ENCODE results near the gene CBX4. TPM values are rescaled to one million over a fixed set of nuclear protein-coding genes. Genes with fewer than 3 reads are reported as not detected.

The CBX4 gene
- total RNA-seq, 2 donors from 2014 or later: 22.8 to 24.3 TPM

DNA sequence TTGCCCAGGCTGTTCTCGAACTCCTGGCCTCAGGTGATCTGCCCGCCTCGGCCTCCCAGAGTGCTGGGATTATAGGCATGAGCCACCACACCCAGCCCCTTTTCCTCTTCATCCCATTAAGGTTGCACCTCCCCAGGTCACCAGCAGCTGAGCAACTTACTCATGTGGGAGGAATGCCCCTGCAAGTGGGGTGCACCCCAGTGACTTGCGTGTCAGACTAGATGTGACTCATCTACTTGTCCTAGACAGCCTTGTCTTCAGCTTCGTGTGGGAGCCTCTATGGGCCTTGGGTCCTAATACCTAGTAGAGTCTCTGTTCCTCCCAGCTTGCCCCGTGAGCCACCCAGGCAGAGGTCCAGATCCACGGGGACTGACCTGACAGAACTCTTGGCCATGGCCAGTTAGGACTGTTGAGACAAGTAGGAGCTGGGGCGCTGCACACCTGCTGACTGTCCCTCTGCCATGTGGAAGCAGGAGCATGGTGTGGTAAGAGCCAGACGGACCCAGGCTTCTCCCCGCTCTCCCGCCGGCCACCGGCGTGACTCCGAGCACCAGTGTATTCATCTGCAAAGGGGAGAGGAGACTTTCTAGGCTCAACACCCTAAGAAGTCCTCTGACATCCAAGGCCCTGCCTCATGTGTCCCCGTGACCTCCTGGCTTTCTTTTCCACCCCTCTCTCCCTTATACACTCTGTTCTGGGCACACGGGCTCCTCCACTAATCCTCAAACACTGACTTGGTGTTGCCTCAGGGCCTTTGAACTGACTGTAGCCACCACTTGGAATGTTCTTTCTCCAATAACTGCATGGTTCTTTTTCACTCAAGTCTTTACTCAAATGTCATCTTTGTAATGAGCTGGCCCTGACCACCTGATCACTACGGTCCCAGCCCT lies 11.6 kb upstream of the CBX4 start:
- Histone ChIP-seq H3K36me3 (no peaks in the 10 kb centered on the region), H3K4me3 (no peak overlapping the region), H3K27ac (no peak overlapping the region), H3K27me3 (no peaks in the 10 kb centered on the region), H3K4me1 (peaks cover 0 to under 1% of the 10 kb centered on the region in 2 donors), H3K9me3 (no peaks in the 10 kb centered on the region)
- TF ChIP-seq, protein P1, sequence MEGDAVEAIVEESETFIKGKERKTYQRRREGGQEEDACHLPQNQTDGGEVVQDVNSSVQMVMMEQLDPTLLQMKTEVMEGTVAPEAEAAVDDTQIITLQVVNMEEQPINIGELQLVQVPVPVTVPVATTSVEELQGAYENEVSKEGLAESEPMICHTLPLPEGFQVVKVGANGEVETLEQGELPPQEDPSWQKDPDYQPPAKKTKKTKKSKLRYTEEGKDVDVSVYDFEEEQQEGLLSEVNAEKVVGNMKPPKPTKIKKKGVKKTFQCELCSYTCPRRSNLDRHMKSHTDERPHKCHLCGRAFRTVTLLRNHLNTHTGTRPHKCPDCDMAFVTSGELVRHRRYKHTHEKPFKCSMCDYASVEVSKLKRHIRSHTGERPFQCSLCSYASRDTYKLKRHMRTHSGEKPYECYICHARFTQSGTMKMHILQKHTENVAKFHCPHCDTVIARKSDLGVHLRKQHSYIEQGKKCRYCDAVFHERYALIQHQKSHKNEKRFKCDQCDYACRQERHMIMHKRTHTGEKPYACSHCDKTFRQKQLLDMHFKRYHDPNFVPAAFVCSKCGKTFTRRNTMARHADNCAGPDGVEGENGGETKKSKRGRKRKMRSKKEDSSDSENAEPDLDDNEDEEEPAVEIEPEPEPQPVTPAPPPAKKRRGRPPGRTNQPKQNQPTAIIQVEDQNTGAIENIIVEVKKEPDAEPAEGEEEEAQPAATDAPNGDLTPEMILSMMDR (IDR thresholded peaks at IDR 0.05): no peak
- DNase-seq (ENCODE audit: low spot score): no peak

DNA sequence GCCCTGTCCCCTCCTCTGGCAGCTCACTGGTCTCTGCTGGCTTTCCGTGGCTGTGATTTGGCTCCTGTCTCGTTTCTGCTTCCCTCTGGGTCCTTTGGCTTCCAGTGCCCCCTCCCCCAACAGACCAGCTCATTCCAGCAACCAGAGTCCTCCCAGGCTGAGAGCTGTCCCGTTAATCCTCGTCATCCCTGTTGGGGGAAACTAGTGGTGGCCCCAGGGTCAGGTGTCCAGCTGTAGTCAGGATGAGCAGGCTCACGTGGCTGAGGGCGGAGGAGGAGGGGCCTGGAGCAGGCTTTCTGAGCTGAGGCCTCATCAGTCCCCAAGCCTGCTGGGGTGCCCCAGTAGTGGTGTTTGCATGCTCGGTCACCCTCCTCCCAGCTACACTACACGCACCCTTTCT lies 10.7 kb upstream of the CBX4 start:
- Histone ChIP-seq H3K4me1 (peaks cover 0 to 9% of the 10 kb centered on the region in 2 donors), H3K9me3 (no peaks in the 10 kb centered on the region), H3K27me3 (no peaks in the 10 kb centered on the region), H3K4me3 (no peak overlapping the region), H3K36me3 (no peaks in the 10 kb centered on the region), H3K27ac (no peak overlapping the region)
- no peak for DNase-seq (ENCODE audit: low spot score)
- TF ChIP-seq, protein P1 (IDR thresholded peaks at IDR 0.05): no peak

DNA sequence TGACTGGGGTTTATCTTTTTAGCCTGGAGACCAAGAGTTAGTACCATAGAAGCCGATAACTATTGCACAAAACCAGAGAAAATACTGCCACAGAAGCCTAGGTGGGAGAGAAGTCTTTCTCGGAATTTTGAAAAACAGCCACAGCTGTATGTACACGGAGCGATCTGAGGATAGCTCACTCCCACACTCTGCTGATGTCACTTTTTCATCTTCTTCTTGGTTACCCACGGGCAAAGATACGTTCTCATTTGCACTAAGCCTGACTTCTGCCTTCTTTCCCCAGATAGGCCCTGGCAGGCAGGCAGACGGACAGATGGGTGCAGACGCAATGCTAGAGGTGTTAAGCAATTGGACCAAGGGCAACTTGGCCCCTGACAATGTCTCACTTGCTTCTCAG lies 9.1 kb upstream of the CBX4 start:
- H3K36me3 ChIP-seq: no peaks in the 10 kb centered on the region
- H3K27ac ChIP-seq: no peak overlapping the region
- H3K9me3 ChIP-seq: no peaks in the 10 kb centered on the region
- H3K4me1 ChIP-seq: peaks cover 0 to 25% of the 10 kb centered on the region in 2 donors
- peaks cover 0 to under 1% of the 10 kb centered on the region in 2 donors for H3K27me3 ChIP-seq
- no peak overlapping the region for H3K4me3 ChIP-seq
- DNase-seq (ENCODE audit: low spot score): no peak
- TF ChIP-seq, protein P1 (IDR thresholded peaks at IDR 0.05): no peak

DNA sequence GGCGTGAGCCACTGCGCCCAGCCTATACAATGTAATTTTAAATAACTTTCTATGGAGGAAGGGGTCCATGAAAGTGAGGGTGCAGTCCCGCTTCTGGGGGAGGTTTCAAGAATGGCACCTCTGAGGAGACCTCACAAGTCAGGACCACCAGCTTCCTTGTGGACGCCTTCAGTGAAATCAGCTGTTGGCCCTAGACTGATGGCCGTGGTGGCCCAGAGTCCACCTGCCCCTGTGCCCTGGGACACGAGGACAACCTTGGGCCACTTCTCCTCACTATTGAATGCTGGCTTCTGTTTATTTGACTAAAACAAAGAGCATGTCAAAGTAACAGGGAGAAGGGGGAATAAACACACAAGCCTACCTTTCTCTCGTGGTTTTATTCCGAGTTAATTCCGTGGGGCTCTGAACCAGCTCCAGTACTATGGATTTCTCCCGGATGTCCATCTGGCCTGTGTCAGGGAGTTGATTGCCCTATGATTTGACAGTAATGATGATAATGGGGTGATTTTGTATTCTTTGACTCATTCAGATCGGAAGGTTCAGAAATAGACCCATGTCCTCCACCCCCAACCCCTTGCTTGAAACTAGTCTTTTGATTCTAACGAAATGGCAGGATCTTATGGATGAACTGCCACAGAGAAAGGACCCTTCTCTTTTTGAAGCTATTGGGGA lies 8.6 kb upstream of the CBX4 start:
- Histone ChIP-seq H3K9me3 (no peaks in the 10 kb centered on the region), H3K27me3 (peaks cover 3 to 6% of the 10 kb centered on the region in 2 donors), H3K4me3 (no peak overlapping the region), H3K4me1 (peaks cover 0 to 31% of the 10 kb centered on the region in 2 donors), H3K36me3 (no peaks in the 10 kb centered on the region), H3K27ac (no peak overlapping the region)
- DNase-seq (ENCODE audit: low spot score): no peak
- TF ChIP-seq, protein P1 (IDR thresholded peaks at IDR 0.05): no peak

DNA sequence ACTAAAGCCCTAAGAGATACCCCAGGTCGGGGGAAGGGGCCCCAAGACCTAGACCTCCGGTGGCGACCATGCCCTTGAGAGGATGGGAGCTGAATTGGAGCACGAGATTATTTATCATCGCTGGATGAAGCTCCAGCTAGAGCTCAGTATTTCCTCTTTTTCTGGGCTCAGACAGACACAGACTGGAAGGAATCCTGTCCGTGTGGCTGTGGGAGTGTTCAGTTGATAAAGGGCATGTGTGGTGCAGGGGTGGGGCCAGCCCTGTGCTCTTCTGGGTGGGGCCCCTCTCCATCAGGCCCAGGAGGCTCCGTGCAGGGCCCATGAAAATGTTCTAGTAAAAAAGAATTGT lies 6.3 kb upstream of the CBX4 start:
- Histone ChIP-seq H3K9me3 (no peaks in the 10 kb centered on the region), H3K36me3 (no peaks in the 10 kb centered on the region), H3K4me1 (peaks cover 0 to 53% of the 10 kb centered on the region in 2 donors), H3K27me3 (peaks cover 25 to 28% of the 10 kb centered on the region in 2 donors), H3K27ac (peak overlapping the region; percentile 58 to 64), H3K4me3 (peak overlapping the region in 1 of 2 donors; percentile 68)
- TF ChIP-seq, protein P1 (IDR thresholded peaks at IDR 0.05): no peak
- no peak for DNase-seq (ENCODE audit: low spot score)

Measured in right atrium auricular region (tissue), 2 donors.